Activated T-helper 2 cell treated with anti-CD3 and anti-CD28 coated beads, Interferon-gamma antibody, Interleukin-2, Interleukin-4, amounts not matched to agents 10 μg/mL and 5 μg/mL and 100 μg/mL, durations not matched to agents 14 hours and 24 hours and 36 hours (primary cell): ENCODE data around the gene ARHGAP24. TPM values are rescaled to one million over a fixed set of nuclear protein-coding genes. Genes with fewer than 3 reads are reported as not detected.
"Not testable (repeated sequence)": the region's sequence is repeated elsewhere in the genome, so short reads cannot be mapped to it uniquely, and the experiment has no call there.

Experiments
- DNase-seq: peaks from one replicate; pipeline ENCODE4 v3.0.0; 2021; ENCODE audit warnings: low spot score
- H3K27ac Mint-ChIP-seq: one replicate; pipeline ENCODE4 v1.8.0; 2021; ENCODE audit warnings: mixed read lengths
- H3K27me3 Mint-ChIP-seq: one replicate; pipeline ENCODE4 v1.8.0; 2021; ENCODE audit warnings: low read depth, mixed read lengths
- H3K36me3 Mint-ChIP-seq: one replicate; pipeline ENCODE4 v1.8.0; 2021; ENCODE audit warnings: low read depth, mixed read lengths
- H3K4me1 Mint-ChIP-seq: one replicate; pipeline ENCODE4 v1.8.0; 2021; ENCODE audit warnings: low read depth, mixed read lengths
- H3K4me3 Mint-ChIP-seq: one replicate; pipeline ENCODE4 v1.8.0; 2021; ENCODE audit warnings: low read depth, mild to moderate bottlenecking, moderate library complexity, mixed read lengths
- H3K9me3 Mint-ChIP-seq: one replicate; pipeline ENCODE4 v1.8.0; 2021; ENCODE audit warnings: mixed read lengths
- intact Hi-C: fragments of 100-400 bp; cut with micrococcal nuclease; formaldehyde crosslinking; loops from one replicate; pipeline ENCODE4 v1.15.1; 2023
- total RNA-seq: library from RNA; stranded (reverse); gene quantifications from 2 replicates; pipeline ENCODE4 v1.2.3, GENCODE V29; 2022

Gene ARHGAP24
- total RNA-seq, 1 donor from 2014 or later = not detected

DNA sequence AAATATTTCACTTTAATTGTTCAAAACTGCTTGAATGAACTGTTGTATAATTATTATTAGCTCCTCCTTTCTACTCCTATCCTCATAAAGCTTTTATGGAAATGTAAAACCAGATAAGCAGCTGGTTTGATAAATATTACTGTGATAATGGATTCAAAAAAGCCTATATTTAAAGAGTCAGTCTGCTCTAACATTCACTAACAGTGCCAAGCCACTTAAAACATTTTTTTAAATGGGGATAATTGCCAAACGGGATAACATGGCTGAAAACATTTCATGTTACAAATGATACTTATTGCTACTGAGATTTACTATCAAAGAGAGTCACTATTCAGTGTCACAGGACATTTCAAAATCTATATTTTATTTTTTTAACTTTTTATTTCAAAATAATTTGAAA lies 17.4 kb downstream of the ARHGAP24 start:
- DNase-seq = no peak
- intact Hi-C loops = no loop called here
- H3K27ac Mint-ChIP-seq = no peak overlapping the region
- H3K4me3 Mint-ChIP-seq = no peak overlapping the region
- no peaks in the 10 kb centered on the region for H3K27me3 Mint-ChIP-seq
- H3K9me3 Mint-ChIP-seq = no peaks in the 10 kb centered on the region
- no peaks in the 10 kb centered on the region for H3K4me1 Mint-ChIP-seq
- no peaks in the 10 kb centered on the region for H3K36me3 Mint-ChIP-seq

DNA sequence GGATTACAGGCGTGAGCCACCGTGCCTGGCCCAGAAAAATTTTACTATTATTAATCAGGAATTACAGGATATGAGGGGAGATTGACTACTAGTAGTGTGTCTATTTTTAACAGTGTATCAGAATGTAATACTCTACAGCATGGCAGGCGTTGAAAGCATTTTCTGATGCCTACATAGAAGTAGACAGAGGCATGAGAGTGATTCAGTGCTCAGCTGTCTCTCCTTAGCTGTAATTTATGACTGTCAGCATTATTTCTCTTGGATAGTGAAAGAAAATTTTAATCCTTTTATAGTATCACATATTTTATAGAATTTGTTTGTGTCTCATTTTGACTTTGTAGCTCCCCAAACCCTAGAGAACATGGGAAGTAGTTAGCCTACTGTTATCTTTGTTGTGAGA lies 20.7 kb downstream of the ARHGAP24 start:
- no peaks in the 10 kb centered on the region for H3K4me1 Mint-ChIP-seq
- no peaks in the 10 kb centered on the region for H3K36me3 Mint-ChIP-seq
- no peak overlapping the region for H3K4me3 Mint-ChIP-seq
- H3K27ac Mint-ChIP-seq = no peak overlapping the region
- no peaks in the 10 kb centered on the region for H3K27me3 Mint-ChIP-seq
- H3K9me3 Mint-ChIP-seq = no peaks in the 10 kb centered on the region
- DNase-seq = no peak
- intact Hi-C loops = no loop called here

DNA sequence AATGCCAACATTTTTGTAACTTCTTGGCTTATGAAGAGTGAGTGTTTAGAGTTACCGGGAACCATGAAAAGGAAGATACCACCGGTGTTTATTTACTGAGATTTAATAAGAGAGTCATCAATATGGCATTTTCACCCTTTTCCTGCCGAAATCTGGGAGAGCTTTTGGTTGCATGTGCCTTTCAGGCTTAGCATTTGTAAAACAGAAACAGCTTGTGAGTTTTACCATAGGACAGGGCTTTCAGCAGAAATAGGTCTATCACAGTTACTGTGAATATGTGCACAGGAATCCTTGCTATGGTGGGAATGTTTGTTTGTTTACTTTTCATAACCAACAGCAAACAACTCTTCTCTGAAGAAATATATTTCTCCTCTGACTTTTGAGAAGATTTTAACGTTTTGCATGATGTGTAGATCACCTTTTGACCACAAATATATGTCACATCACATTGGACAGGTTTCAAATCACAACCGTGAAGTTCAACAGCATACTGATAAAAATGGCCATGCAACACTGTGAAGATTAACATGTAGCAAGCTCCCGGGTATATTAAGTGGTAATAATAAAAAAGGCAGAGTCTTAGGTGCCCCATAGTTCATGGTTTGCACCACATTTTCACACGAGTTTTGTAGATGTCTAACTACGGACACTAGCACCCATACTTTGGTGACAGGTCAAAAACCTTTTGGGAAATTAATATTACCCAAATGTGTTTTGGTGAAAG lies 21.3 kb downstream of the ARHGAP24 start:
- Mint-ChIP-seq H3K27ac (no peak overlapping the region), H3K9me3 (no peaks in the 10 kb centered on the region), H3K36me3 (no peaks in the 10 kb centered on the region), H3K27me3 (no peaks in the 10 kb centered on the region), H3K4me1 (no peaks in the 10 kb centered on the region), H3K4me3 (no peak overlapping the region)
- DNase-seq = no peak
- intact Hi-C loops = no loop called here

DNA sequence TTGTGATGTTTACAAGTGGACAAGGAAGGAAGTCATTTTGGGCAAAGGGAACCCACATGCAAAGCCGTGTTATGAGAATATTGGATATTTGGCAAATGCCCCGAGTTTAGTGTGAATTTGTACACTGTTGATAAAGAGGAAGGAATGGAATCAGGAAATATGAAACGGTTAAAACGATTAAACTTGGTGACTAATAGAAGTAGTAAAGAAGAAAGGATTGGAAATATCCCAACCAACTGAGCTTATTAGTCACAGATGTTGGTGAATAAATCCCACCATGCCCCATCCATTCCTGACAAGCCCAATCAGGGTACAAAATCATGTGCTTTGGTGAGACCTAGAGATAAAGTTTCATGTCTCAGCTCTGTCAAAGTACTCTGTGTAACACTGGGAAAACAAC lies 22.0 kb downstream of the ARHGAP24 start:
- Mint-ChIP-seq H3K36me3 (no peaks in the 10 kb centered on the region), H3K27ac (no peak overlapping the region), H3K9me3 (no peaks in the 10 kb centered on the region), H3K4me3 (no peak overlapping the region), H3K27me3 (no peaks in the 10 kb centered on the region), H3K4me1 (no peaks in the 10 kb centered on the region)
- no peak for DNase-seq
- intact Hi-C loops = no loop called here

DNA sequence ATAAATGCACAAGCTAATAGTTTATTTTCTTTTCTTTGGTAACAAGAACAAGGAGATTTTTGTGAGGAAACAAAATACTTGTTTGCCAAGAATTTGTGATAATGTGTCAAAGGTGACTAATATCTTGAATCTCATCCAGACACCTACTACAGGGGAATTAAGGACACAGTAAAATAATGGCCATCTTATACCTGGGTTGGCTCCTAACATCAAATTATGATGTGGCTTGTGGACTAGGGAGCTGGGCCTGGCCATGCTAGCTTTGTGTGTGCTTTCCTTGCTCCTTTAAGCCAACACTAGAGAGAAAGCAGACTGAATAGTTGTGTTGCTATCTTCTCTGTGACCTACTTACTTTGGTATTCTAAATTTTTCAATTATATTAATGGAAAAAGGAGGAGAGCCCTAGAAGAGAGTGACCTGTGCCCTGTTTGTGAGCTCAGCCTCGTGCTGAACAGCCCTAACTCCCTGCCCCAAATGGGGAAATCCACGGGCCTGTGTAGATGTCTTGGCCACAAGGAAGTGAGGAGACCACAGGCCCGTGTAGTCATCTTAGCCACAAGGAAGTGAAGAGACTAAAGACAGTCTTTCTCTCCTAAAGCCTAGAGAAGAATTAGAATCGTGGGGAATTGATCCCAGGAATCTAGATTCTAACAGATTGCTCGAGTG lies 23.3 kb downstream of the ARHGAP24 start:
- H3K27ac Mint-ChIP-seq = no peak overlapping the region
- H3K27me3 Mint-ChIP-seq = no peaks in the 10 kb centered on the region
- H3K4me3 Mint-ChIP-seq = no peak overlapping the region
- intact Hi-C loops = no loop called here
- H3K4me1 Mint-ChIP-seq = no peaks in the 10 kb centered on the region
- H3K36me3 Mint-ChIP-seq = no peaks in the 10 kb centered on the region
- H3K9me3 Mint-ChIP-seq = no peaks in the 10 kb centered on the region
- no peak for DNase-seq

DNA sequence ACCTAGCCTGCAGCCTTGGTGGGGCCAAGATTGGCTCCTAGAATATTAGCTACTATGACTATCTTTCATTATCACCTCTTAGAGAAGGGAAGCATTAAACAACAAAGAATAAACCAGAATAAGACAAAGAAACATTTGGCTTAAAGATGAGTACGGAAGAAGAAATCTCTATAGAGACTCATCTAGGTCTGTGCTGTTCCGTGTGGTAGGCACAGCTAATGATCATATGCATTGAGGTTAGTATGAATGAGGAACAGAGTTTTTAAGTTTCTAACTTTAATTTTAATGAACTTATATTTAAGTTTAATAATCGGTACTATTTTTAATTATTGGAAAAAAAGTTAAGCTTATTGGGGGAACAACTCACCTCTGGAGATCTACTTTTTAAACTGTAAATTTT lies 24.6 kb downstream of the ARHGAP24 start:
- Mint-ChIP-seq H3K4me3 (no peak overlapping the region), H3K9me3 (peaks cover 6% of the 10 kb centered on the region), H3K27ac (no peak overlapping the region), H3K4me1 (no peaks in the 10 kb centered on the region), H3K27me3 (no peaks in the 10 kb centered on the region), H3K36me3 (no peaks in the 10 kb centered on the region)
- no peak for DNase-seq
- intact Hi-C loops = no loop called here

DNA sequence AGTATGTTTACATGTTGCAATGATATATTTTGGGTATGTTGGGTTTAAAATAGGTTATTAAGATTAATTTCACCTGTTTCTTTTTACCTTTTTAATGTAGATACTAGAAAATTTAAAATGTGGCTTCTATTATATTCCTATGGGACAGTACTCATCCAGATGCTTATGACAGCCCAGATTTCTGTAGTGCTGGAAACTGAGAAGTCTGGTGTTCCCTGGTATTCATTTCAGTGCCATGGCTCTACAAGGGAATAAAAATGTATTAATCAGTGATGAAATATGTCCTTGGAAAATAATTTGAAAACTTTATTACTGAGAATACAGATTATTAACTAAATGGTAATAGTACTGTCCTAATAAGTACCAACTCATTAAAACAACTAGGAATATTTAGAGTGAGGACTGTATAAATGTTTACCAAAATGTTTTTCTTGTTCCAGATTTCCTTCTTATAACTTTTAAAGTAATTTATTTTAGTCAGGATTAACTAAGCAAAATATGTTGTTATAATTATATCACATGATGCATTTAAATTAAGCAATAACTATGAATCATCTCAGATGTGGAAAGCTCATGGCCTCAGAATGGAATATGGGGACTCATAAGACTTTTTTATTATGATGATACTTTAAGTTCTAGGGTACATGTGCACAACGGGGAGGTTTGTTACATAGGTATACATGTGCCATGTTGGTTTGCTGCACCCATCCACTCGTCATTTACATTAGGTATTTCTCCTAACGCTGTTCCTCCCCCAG lies 25.3 kb downstream of the ARHGAP24 start:
- H3K27me3 Mint-ChIP-seq = no peaks in the 10 kb centered on the region

DNA sequence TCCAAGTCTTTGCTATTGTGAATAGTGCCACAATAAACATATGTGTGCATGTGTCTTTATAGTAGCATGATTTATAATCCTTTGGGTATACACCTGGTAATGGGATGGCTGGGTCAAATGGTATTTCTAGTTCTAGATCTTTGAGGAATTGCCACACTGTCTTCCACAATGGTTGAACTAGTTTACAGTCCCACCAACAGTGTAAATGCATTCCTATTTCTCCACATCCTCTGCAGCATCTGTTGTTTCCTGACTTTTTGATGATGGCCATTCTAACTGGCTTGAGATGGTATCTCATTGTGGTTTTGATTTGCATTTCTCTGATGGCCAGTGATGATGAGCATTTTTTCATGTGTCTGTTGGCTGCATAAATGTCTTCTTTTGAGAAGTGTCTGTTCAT lies 26.2 kb downstream of the ARHGAP24 start:
- H3K36me3 Mint-ChIP-seq, H3K9me3 Mint-ChIP-seq, DNase-seq, H3K4me1 Mint-ChIP-seq, H3K27me3 Mint-ChIP-seq, H3K27ac Mint-ChIP-seq, H3K4me3 Mint-ChIP-seq, intact Hi-C loops: not testable (repeated sequence)

More for the DNA sequence above, 25.3 kb downstream of the ARHGAP24 start:
- Mint-ChIP-seq H3K27ac (no peak overlapping the region), H3K4me3 (no peak overlapping the region), H3K4me1 (no peaks in the 10 kb centered on the region), H3K9me3 (peaks cover 6% of the 10 kb centered on the region), H3K36me3 (no peaks in the 10 kb centered on the region)
- intact Hi-C loops = no loop called here
- no peak for DNase-seq

DNA sequence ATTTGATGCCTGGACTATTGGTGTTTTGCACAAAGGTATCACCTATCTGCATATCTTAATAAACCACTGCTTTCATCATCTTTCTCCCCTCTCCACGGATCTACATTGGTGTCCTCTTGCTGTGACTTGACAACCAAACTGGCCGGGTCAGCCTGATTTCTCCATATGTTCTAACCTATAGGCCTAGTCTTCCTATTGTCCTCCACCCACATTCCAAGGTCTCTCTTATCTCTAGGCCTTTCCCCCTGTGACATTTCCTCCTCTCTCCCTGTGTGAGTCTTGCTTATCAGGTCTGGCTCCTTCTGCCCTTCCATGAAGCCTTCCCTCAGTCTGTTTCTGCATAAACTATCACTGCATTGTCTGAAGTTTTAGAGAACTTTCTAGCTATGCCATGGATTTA lies 33.7 kb downstream of the ARHGAP24 start:
- DNase-seq = no peak
- H3K27me3 Mint-ChIP-seq = no peaks in the 10 kb centered on the region
- no peaks in the 10 kb centered on the region for H3K36me3 Mint-ChIP-seq
- peaks cover 5% of the 10 kb centered on the region for H3K9me3 Mint-ChIP-seq
- no peaks in the 10 kb centered on the region for H3K4me1 Mint-ChIP-seq
- H3K4me3 Mint-ChIP-seq = no peak overlapping the region
- intact Hi-C loops = no loop called here
- no peak overlapping the region for H3K27ac Mint-ChIP-seq

DNA sequence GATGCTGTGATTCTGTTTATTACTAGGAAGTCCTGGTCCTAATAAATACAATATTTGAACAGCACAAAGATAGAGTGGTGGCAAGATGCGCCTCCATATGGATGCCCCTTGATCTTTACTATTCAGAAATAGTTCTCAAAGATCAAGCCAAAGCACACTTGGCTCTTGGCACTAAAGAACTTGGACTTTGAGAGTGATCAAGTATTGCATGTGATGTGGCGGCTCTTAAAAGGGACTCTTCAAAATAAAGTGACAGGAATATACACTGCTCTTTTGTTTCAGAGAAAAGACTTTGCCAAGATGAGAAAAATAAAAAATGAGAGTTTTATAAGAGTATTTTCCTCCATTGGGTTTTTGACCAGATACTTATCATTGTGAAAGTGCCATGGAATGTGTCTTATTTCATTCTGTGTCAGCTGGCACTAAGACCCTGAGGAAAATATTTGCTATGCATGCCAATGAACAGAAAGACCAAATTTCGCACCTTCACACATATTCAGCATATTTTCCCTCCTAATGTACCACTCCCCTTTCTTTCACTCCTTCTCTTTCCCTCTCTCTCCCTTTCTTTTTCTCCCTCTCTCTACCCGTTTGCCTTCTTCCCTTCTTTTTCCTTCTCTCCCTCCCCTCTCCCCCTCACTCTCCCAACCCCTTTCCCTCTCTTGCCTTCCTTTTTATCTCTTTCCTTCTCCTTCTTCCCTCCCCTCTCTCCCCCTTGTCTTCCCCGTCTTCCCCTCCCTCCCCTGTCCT lies 35.1 kb downstream of the ARHGAP24 start:
- H3K27ac Mint-ChIP-seq = no peak overlapping the region
- no peaks in the 10 kb centered on the region for H3K9me3 Mint-ChIP-seq
- no peak for DNase-seq
- intact Hi-C loops = no loop called here
- no peaks in the 10 kb centered on the region for H3K4me1 Mint-ChIP-seq
- H3K4me3 Mint-ChIP-seq = no peak overlapping the region
- no peaks in the 10 kb centered on the region for H3K36me3 Mint-ChIP-seq
- H3K27me3 Mint-ChIP-seq = no peaks in the 10 kb centered on the region

DNA sequence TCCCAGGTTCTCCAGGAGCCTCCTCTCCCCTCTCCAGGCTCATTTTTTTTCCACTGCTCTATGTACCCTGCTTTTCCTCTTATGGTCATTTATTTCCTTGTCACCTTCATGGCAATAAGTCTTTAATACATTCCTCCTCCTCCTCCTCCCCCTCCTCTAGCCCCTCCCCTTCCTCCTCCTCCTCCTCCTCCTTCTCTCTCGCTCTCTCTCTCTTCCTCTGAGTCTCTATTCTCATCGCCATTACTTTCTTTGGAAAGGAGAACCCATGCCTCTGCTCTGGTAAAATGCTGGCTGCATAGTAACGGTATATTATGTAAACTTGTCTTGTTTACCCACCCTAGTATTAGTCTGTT lies 35.7 kb downstream of the ARHGAP24 start:
- no peaks in the 10 kb centered on the region for H3K27me3 Mint-ChIP-seq
- no peak overlapping the region for H3K27ac Mint-ChIP-seq
- H3K4me1 Mint-ChIP-seq = no peaks in the 10 kb centered on the region
- H3K36me3 Mint-ChIP-seq = no peaks in the 10 kb centered on the region
- no peak overlapping the region for H3K4me3 Mint-ChIP-seq
- intact Hi-C loops = no loop called here
- no peak for DNase-seq
- H3K9me3 Mint-ChIP-seq = no peaks in the 10 kb centered on the region

DNA sequence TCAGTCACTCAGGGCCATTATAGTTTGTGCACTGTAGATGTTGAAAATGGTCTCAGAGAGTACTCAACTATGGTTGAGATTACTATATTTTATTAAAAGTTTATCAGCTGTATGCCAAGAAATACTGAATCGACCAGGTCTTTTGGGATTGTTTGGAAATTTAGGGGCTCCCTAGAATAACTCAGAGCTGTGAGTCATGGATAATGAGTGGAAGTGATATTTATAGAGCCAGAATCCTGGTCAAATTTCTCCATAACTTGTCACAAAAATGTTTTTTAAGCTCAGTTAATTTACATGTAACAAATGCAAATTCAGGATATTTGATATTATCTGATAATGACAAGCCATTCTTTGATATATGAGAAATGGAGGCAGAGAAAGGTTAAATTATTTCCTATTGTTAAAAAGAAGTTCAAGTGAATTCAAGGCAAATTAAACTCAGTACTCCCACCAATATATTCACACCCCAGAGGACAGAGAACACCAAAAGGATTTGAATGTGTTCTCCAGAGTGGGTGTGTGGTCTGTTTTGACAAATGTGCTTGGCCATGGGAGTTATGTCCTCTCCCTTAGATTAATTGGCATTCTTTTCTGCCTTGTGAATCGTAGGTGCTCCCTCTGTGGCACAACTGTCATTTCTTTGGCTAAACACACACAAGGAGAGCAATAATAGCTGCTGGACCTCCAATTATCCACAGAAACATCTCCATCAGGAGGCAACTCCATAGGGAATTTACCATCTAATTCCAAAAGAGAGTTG lies 37.7 kb downstream of the ARHGAP24 start:
- no peak overlapping the region for H3K4me3 Mint-ChIP-seq
- DNase-seq = no peak
- H3K27me3 Mint-ChIP-seq = no peaks in the 10 kb centered on the region
- H3K36me3 Mint-ChIP-seq = no peaks in the 10 kb centered on the region
- H3K27ac Mint-ChIP-seq = no peak overlapping the region
- intact Hi-C loops = no loop called here
- no peaks in the 10 kb centered on the region for H3K4me1 Mint-ChIP-seq
- no peaks in the 10 kb centered on the region for H3K9me3 Mint-ChIP-seq
